Left renal cortex interstitium (tissue), 4 donors: ENCODE measurements around the gene SERPINB6. TPM values are rescaled to one million over a fixed set of nuclear protein-coding genes. Genes with fewer than 3 reads are reported as not detected.
A peak's percentile ranks its signal among the peaks of the same experiment; 100 is the strongest.
"Not testable (repeated sequence)": the region's sequence is repeated elsewhere in the genome, so short reads cannot be mapped to it uniquely, and the experiment has no call there.

ENCODE experiments used
- DNase-seq, 4 donors: peaks; one replicate each; pipeline ENCODE4 v3.0.0-alpha.2; 2013; ENCODE audit warnings: low read depth in 4 of 4, low spot score in 2 of 4, missing footprints in 1 of 4
- polyA plus RNA-seq, 4 donors: library from polyadenylated mRNA; unstranded; fragments of 120-200 nt; gene quantifications; one replicate each; pipeline ENCODE4 v1.2.1, GENCODE V29; 2013; ENCODE audit not compliant: insufficient read length in 4 of 4

SERPINB6 gene
- polyA plus RNA-seq: 10 to 100 TPM; 85.8 to 89.4 (median 88.3) TPM

DNA sequence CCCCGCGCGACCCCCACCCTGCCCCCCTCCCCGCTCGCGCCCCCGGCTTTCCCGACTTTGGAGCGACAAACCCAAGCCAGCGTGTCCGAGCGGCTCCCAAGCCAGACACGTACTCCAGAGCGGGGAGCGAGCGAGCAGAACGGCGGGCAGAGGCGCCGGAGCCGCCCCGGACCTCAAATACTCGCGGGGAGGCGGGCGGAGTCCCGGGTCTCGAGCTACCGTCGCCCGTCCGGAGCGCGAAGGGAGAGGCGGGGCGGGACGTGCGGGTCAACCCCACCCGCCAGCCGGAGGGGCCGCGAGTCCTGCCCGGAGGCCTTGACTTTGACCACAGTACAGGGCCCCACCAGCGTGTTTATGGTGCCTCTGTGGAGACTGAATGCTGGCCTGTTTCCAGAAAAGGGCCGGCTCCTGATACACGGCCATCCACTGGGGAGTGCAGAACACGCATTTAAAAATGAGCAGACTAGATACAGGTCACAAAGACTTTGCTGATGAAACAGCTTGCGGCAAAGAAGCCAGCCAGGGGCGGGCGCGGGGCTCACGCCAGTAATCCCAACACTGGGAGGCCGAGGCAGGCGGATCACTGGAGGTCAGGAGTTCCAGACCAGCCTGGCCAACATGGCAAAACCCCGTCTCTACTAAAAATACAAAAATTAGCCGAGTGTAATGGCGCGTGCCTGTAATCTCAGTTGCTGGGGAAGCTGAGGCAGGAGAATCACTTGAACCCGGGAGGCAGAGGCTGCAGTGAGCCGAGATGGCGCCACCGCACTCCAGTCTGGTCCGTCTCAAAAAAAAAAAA, at the start of gene SERPINB6:
Gene SERPINB6 (minus strand): TSS at position 148 of the 799 bp plus-strand sequence. CDS start 12,235 bp downstream, outside the sequence.
- peak in 3 of 4 donors; percentile 59 to 67 (median 60) for DNase-seq

DNA sequence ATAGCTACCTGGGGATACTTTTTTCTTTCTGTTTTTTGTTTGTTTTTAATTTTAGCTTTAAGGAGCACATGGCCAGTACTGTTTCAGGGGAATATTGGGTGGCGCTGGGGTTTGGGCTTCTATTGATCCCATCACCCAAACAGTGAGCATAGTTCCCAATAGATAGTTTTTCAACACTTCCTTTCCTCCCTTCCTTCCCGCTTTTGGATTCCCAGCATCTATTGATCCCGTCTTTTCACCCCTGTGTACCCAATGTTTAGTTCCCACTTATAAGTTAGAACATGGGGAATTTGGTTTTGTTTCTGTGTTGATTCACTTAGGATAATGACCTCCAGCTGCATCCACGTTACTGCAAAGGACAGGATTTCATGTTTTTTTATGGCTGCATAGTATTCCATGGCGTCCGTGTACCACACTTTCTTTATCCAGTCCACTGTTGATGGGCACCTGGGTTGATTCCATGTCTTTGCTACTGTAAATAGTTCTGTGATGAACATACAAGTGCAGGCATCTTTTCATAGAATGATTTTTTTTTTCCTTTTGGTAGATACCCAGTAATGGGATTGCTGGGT, 48.5 kb upstream of the SERPINB6 start:
- no peak for DNase-seq

DNA sequence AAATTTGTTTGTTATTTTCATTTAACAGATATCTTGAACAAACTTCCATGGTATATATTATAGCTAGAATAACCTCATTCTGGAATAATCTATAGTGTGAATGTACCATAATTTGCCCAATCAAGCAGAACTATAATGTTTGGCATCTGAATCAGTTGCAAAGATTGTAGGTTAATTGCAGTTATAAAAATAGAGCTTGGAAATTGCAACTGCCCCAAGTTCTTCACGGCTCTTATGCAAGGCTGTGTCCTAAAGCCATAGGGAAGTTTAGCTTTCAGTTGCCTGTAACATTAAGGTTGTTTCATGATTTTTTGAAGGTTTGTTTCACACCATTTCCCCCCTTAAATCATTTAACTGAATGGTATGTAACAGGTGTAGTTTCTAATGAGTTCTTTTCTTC, 47.7 kb upstream of the SERPINB6 start:
- DNase-seq: no peak

DNA sequence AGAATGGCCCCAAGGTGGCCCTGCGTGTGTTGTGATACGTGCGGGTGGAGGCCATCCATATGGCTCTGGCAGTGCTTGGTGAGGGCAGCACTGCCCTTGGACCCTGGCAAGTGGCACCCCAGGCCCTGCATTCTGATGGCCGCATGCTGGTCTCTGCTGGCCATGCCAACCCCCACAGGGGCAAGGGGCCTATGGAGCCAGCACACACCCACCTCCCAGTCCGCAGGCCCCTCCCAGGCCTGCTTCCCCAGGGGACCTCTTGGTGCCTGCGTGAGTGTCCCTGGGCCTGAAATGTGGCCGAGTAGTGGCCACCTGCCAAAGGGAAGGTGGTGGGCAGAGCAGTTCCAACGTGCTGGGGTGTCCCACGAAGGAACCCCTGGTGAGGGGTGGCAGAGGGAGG, 45.9 kb upstream of the SERPINB6 start:
- no peak for DNase-seq

DNA sequence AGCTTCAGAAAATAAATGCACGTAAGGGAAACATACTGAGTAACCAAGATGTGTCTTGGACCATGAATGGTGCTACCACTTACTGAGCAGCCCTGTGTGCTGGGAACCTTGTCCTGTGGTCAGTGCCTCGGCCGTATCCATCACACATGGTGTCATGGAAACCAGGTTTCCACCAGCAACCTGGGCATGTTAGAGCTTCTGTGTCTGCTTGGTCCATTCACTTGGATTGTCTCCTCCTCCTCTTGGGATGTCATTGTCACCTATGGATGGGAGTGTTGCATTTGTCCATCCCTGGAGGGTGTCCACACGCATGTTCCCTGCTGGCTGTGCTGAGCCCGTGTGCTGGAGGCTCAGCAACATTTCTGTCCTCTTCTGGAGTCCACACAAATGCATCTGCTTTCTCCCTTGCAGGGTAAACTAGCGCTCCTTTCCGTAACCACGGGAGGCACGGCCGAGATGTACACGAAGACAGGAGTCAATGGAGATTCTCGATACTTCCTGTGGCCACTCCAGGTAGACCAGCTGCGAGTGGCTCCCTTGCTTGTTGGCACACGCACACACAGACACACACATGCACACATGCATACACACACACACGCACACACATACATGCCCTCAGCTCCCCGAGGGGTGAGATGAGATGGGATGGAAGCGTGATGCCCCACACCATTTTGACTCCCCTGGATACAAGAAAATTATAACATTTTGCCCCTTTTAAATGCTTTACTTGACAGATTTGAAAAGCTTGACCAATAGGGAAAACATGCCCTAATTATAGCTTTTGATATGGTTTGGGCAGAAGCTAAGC, 45.3 kb upstream of the SERPINB6 start:
- DNase-seq: no peak

DNA sequence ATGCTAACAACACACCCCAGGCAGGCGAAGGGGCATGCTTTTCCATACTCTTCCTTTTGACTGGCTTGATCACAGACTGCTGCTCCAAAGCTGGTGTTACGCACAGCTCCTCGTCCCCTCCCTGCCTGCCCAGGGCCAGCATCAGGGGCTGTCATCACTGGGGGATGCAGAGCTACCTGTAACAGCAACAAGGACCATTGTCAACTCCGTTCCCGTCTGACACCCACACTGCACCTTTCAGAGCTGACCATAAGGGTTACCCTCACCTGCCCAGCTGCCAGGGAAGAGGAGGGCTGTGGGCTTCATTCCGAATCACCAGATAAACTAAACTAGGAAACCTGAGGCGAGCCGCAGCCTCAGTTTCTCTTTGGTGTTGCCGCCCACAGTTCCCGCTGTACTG, 43.8 kb upstream of the SERPINB6 start:
- DNase-seq: no peak

DNA sequence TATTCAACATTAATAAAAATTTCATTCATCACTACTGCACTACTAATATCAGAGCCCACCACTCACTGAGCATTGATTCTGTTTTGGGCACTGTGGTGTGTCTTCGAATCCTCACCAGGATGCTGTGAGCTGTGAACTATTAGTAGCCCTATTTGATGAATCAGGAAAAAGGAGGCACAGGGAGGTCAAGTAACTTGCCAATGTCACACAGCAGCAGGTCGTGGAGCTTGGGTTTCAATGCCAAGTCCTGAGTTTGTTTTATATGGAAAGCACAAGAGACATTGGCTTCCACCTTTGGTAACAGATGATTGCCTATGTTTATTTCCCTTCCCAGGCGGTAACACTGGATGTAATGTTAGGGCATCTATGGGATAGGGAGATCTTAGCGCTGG, 43.3 kb upstream of the SERPINB6 start:
- no peak for DNase-seq

DNA sequence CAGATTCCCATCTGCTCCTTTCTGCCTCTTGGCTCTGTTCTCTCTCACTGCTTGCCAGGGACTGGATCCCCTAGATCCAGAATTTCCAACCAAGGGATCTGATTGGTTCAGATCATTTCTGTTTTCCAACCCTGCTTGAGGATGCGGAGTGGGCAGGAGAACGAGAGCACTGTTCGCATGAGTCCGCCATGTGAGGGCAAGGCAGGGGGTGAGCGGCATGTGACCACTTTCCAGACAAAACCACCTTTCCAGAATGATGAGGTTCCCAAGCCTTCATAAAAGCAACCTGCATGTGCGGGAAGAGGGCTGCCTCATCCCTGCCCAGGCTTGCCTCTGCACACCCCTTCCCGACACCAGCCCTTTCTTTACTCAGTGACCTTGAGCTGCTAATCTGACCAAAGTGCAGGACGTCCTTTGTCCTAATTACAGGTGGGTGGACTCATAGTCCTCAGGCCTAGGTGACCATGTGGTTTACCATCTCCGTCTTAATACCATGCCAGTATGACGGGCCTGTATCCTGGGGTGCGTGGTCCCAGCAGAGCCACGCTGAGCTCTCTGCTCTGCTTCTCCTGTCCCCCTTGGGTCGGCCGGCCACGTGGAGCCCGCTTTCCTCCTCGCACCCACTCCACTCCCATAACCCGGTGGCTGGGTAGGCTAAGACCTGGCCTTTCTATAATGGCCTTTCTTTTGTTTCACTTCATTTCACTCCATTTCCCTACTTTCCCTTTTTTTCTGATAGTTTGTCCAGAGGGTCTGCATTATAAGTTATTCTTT, 42.7 kb upstream of the SERPINB6 start:
- no peak for DNase-seq

DNA sequence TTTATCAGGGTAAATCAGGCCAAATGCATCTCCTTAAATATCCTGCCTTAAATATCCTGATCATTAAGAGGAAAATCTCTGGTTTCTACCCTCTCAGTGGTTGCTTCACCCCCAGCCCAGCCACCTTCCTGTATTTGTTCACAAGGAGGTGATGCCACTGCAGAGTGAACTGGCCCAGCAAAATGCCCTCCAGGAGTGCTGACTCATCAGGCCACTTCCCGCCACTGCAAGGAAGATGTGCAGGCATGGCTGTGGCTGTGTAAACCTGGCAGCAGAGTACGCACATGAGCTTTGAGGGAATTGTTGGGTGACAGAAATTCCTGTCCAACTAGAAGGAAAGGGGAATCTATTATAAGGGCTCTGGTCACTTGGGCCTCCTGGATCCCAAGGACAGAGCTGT, 42.1 kb upstream of the SERPINB6 start:
- no peak for DNase-seq

DNA sequence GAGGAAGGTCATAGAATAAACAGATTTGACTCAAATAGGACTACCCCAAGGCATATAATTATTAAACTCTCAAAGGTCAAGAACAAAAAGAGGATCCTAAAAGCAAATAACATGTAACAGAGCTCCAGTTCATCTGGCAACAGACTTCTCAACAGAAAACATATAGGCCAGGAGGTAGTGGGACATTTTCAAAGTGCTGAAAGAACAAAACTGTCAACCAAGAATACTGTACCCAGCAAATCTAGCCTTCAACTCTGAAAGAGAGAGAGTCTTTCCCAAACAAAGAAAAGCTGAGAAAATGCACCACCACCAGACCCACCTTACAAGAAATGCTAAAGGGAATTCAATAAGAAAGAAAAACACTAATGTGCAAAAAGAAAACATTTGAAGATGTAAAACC, 40.2 kb upstream of the SERPINB6 start:
- DNase-seq: no peak

DNA sequence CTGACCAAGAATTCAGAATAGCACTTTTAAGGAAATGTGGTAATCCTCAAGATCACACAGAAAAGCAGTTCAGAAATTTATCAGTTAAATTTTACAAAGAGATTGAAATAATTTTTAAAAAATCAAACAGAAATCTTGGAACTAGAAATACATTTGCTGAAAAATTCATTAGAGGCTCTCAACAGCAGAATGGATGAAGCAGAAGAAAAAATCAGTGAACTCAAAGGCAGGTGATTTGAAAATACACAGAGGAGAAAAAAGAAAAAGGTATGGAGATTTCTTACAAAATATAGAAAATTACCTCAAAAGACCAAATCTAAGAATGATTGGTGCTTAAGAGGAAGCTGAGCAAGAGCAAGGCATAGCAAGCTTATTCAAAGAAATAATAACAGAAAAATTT, 39.8 kb upstream of the SERPINB6 start:
- no peak for DNase-seq

DNA sequence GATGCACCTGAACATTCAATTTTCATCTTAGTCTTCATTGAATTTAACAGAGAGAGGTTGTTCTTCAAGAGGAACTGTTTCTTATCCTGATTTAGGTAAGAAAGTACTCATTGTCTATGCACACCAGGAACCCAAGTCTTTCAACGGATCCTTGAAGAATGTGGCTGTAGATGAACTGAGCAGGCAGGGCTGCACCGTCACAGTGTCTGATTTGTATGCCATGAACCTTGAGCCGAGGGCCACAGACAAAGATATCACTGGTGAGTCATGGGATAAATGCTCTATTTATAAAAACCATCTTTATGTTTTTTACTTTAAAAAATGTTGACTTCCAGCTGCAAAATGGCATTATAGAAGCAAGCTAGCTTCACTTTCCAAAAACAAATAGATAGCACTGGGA, 38.6 kb upstream of the SERPINB6 start:
- no peak for DNase-seq

DNA sequence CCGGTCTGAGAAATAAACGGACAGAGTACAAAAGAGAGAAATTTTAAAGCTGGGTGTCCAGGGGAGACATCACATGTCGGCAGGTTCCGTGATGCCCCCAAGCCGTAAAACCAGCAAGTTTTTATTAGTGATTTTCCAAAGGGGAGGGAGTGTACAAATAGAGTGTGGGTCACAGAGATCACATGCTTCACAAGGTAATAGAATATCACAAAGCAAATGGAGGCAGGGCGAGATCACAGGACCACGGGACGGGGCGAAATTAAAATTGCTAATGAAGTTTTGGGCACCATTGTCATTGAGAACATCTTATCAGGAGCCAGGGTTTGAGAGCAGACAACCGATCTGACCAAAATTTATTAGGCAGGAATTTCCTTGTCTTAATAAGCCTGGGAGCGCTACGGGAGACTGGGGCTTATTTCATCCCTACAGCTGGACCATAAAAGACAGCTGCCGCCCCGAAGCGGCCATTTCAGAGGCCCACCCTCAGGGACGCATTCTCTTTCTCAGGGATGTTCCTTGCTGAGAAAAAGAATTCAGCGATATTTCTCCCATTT, 37.4 kb upstream of the SERPINB6 start:
- not testable (repeated sequence) for DNase-seq

DNA sequence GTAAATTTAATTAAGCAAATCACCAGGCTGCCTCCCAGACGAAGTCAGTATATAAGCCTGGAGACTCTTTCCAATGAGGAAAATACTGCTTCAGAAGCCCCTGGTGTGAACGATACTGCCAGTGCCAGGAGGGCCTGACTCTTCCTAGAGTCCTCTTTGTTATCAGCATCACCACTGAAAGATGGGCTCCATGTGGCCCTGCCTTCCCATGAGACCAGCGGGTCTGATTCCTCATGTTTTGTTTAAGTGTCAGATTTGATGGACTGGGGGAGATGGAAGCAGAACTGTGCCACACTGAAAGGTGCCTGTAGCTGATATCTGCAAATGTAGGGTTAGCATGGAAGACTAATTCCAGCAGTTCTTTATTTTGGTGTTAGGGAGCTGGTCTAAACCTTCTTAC, 36.2 kb upstream of the SERPINB6 start:
- no peak for DNase-seq

DNA sequence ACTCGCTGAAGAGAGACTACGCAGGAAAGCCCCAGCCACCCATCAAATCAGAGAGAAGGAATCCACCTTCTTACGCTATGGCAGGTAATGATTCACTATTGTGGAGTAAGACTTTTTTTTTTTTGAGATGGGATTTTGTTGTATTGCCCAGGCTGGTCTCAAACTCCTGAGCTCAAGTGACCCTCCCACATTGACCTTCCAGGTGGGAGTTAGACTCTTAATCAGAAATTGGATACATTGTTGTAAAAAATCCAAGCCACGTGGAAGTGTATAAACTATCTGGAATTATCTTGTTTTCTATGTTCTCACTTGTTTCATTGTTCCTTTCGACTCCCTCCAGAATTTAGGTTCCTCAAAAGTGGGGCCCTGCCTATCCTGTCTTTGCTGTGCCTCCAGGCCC, 35.1 kb upstream of the SERPINB6 start:
- DNase-seq: no peak

DNA sequence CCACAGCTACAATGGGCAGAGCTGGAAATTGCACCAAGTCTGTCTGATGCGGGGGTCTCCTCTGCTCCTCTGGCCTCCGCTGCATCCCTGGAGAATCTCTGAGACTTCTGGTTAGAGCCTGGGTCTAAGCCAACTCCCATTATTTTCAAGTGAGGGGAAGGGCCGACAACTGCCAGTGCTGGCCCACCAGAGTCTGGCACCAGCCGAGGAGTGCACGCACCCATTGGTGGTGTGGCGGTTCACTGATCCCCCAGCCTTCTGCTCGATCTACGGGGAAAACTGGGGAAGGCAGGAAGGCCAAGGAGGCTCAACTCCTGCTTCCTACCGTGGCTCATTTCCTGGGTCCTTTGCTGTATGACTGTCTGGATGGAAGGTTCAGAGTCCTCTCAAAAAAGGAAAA, 34.5 kb upstream of the SERPINB6 start:
- no peak for DNase-seq

DNA sequence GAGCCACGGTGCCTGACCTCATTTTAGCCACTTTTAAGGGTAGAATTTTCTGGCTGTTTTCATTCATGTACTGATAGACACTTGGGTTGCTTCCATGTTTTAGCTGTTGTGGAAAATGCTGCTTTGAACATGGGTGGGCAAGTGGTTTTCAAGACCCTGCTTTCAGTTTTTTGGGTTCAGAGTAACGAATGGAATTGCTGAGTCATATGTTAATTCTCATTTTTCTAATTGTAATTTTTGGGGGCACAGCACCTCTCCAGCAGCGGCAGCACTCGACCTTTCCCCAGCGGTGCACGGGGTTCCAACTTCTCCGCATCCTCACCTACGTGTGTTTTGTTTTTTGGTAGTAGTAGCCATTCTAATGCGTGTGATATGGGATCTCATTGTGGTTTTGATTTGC, 33.7 kb upstream of the SERPINB6 start:
- no peak for DNase-seq

DNA sequence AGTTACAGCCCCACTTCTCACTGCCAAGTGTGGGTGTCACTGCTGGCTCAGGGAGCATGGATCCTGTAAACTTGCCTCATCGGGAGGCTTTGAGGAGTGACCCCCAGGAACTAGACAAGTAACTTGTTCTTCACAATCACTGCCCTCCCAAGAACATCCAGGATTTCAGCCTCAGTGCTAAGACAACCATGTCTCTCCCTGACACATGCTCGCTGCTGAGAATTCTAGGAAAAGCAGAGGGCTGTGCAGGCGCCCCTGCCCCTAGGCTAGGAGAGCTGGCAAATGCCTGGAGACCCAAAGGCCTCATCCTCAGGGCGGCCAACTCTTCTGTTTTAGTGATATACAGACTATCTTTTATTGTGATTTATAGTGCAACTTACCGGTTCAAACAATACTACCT, 31.9 kb upstream of the SERPINB6 start:
- not testable (repeated sequence) for DNase-seq

DNA sequence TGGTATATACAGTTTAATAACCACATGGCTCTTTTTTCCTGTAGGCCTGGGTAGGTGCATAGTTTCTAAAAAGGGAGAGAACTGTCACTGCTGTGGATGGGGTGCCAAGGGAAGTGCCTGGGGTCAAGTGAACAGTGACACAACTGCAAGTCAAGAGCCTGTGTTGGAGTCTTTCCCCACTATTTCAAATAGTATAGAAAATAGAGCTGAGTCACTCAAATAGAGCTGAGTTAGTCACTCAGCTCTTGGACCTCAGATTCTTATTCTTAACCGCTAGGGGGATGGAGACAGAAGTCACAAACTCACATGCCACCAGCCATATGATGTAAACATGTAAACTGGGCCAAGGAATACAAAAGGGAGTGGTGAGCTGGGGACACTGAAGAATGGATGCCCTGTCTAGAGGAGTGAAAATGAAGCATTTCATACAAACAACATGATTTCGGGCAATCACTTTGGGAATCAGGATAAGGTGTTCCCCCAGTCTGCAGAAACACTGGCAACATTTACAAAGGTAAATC, 30.5 kb upstream of the SERPINB6 start:
- no peak for DNase-seq

DNA sequence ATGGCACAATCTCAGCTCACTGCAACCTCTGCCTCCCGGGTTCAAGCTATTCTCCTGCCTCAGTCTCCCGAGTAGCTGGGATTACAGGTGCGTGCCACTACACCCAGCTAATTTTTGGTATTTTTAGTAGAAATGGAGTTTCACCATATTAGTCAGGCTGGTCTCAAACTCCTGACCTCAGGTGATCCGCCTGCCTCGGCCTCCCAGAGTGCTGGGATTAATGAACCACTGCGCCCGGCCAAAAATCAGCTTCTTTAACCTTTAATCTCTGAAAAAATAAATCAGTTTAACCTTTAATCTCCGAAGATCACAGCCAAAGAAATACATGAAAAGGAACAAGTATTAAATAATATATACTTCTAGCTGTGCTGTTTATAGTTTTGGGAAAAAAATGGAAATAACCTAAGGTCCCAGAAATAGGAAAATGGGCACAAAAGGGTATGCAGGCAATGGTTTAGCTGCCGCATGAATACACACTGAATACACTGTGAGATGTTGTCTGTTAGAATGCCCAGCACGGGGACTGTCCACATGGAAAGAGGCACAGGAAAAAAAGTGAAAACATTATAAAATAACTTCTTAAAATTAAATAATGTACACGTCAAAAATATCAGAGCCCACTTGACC, 29.9 kb upstream of the SERPINB6 start:
- DNase-seq: no peak
